GM18526 (cell line): Measurements from ENCODE around the gene AMER3.

Source experiments
- POLR2A ChIP-seq: IDR thresholded peaks from 3 replicates; pipeline ENCODE4 v1.6.1; 2011; ENCODE audit not compliant: insufficient read length; ENCODE audit errors: extremely low read depth

Gene AMER3

DNA sequence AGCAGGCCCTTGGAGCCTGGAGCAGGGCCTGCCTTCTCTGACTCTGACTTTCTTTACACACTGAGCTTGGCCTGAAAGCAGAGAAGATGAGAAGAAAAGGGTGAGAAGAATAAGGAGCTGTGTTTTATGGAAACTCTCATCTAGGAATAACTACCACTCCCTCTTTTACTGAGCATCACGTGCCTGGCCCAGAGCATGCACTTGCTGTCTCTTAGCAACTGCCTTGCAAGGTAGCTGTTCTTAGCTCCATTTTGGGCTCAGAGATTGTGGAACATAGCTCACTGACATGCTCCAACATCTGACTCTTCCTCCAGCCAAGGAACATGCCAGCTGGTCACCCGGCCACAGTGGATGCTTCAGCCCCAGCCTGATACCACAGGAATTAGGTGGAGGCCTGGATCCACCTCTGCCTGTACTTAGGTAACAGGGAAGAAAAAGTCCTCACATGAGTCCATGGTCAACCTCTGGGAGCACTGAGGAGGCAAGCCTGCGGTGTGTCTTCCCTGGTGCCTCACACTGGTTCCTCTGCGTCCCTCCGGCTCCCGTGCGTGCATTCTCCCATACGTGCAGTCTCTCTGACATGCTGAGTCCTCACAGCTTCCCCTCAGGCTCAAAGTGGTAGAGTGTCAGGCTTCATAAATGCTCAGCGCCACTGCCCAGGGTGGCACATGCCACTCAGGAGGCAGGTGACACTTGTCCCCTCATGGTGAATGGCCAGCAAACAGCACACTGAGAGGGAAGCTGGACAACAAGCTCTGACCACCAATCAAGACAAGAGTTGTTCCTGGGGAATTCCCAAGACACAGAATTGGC is 35.7 kb downstream of the AMER3 start:
- TF ChIP-seq POLR2A: no peak

- no peak for TF ChIP-seq POLR2A
Measured at GRCh38 chr2:130791617-130791939, 36.2 kb downstream of the AMER3 start.

- TF ChIP-seq POLR2A: no peak
Measured at GRCh38 chr2:130795431-130795830, 40.1 kb downstream of the AMER3 start.

DNA sequence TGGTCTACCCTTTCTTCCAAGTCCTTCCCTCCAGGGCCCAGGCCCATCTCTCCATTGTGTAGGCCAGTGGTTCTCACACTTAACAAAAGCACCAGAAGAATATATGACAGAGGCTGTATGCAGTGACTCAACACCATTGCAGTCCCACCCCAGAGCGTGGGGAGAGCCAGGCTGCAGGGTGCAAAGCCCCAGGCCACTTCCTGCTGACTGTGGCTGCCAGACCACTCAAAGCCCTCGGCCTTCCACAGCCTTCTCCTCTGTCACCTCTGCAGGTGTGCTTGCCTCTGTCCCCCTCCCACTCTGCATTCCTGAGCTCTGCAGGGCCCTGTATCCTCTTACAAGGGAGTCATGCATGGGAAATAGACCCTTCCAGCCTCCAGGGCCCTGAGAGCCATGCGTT is 41.0 kb downstream of the AMER3 start:
- no peak for TF ChIP-seq POLR2A

DNA sequence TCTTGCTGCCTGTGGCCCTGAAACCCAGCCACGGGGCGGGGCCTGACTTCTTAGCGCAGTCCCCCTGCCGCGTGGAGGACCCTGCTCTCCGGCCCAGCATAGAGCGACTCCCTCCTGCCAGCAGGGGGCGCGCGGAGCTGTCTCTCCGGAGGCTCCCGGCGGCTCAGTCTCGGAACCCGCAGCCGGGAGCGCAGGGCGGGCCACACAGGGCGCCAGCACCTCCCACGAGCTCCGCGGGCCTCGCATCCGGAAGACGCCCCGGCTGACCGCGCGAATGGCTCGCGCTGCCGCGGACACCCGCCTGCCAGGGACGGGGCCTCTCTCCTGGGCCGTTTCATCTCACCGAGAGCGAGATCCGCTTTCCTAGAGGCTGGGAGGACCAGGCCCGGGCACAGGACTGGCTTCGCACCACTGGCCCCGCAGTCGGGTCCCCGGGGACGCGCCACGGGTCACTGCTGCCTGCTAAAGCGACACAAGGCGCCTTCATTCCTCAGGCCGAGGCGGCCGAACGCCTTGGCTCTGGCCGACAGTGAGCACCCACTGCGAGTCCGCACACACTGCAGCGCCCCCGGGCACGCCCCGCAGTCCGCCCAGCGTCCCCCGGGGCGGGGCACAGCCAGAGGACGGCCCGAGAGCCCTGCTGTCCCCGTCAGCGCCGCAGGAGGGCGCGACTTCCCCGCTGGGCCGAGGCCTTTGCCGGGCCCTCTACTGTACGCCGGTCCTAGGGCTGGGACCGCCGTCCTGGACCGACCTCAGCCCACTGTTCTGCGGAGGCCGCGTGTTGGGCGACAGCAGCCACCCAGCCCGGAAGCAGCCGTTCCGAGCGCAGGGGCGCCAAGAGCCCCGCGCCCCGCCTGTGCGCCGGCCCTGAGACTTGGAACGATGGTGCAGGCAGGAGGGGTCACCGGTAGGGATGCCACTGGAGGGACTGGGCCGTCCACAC is 42.4 kb downstream of the AMER3 start:
- peak; percentile 20 for TF ChIP-seq POLR2A

- no peak for TF ChIP-seq POLR2A
Measured at GRCh38 chr2:130798472-130799218, 43.3 kb downstream of the AMER3 start.

GRCh38 chr2:130799295-130799694 is 44.0 kb downstream of the AMER3 start:
- TF ChIP-seq POLR2A: no peak

GRCh38 chr2:130805613-130806012 is 50.3 kb downstream of the AMER3 start:
- no peak for TF ChIP-seq POLR2A

- no peak for TF ChIP-seq POLR2A
Measured at GRCh38 chr2:130806370-130806769, 51.0 kb downstream of the AMER3 start.

DNA sequence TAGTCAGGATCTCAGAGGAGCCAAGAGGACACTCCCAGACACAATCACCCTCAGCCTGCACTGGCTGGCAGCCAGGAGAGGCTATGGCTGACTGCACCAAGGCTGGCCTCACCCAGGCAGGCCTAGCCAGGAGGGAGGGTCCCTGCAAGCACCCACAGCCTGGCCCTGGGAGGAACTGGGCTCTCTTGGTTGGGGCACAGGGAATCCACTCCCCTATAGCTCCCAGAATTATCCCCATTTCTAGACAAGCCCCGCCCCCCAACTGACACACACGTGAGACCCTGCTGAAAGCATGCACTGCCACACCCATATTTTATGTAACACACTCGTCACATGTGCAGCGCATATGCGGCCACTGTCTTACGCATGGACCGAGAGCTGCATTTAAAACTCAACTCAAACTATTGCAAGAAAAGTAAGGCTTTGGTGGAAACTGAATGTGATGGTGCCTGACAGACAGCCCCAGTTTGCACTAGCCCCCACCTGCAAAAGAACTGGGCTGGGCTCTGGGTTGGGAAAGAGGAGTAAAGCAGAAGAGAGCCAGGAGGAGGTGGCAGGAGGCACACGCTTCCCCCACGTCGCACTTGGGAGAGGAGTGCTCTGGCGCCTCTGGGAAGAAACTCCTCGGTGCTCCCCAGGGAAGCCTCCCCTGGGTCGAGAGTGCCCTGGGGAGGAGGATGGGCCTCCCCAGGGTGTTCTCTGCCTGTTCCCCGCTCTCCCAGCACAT is 52.5 kb downstream of the AMER3 start:
- no peak for TF ChIP-seq POLR2A

GRCh38 chr2:130808482-130809268 is 53.3 kb downstream of the AMER3 start:
- no peak for TF ChIP-seq POLR2A

GRCh38 chr2:130810490-130810889 is 55.1 kb downstream of the AMER3 start:
- no peak for TF ChIP-seq POLR2A

DNA sequence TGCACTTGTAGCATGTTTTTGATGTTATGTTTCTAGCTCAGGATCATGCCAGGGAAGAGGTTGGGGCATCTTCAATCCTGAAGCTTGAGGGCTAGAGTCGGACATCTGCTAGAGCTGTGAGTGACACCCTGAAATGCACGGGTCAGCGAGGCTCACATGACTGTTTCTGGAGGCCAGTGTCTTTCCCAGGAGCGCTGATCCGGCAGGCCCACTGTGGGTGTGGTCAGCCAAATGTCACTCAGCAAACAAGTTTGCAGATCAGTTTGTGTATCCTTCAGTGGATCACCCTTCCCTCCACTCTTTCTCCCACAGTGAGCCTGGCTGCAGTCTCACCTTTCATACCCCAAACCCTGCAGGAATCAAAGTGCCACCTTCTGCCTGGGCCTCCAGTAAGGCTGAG is 58.4 kb downstream of the AMER3 start:
- TF ChIP-seq POLR2A: no peak
